HepG2 (cell line): ENCODE results near the gene UBE3A.

ENCODE experiments used
- DNMT3B ChIP-seq: conservative IDR thresholded peaks from 2 replicates; pipeline ENCODE4 v1.6.1; 2016; ENCODE audit warnings: missing biosample characterization, control low read depth
- JUND ChIP-seq: sonication (generic); formaldehyde crosslinking; IDR thresholded peaks from 2 replicates; pipeline ENCODE4 v1.8.0; 2022; ENCODE audit warnings: mild to moderate bottlenecking, missing genetic modification reagents
- NFIC ChIP-seq: IDR thresholded peaks from 2 replicates; pipeline ENCODE4 v1.6.1; 2012; ENCODE audit warnings: mild to moderate bottlenecking, low read length, inconsistent platforms
- PBX3 ChIP-seq: sonication (generic); formaldehyde crosslinking; IDR thresholded peaks from 2 replicates; pipeline ENCODE4 v1.8.1; 2023; ENCODE audit warnings: missing genetic modification reagents, inconsistent platforms, borderline replicate concordance
- TBL1XR1 ChIP-seq: fragments of 150-350 bp; IDR thresholded peaks from 2 replicates; pipeline ENCODE4 v1.6.1; 2014; ENCODE audit warnings: borderline replicate concordance, low read length; ENCODE audit not compliant: partially characterized antibody
- TGIF2 ChIP-seq: IDR thresholded peaks from 2 replicates; pipeline ENCODE4 v1.6.1; 2016; ENCODE audit warnings: control low read depth, missing compliant biosample characterization
- ZNF24 ChIP-seq: fragments of 450-650 bp; IDR thresholded peaks from 2 replicates; pipeline ENCODE4 v1.6.1; 2017; ENCODE audit warnings: antibody characterized with exemption, mild to moderate bottlenecking
- ZNF703 ChIP-seq: sonication (generic); formaldehyde crosslinking; IDR thresholded peaks from 2 replicates; pipeline ENCODE4 v1.5.1; 2020; ENCODE audit warnings: missing genetic modification reagents, mild to moderate bottlenecking, moderate library complexity, borderline replicate concordance

GRCh38 chr15:25451501-25451900 is 12.7 kb upstream of the UBE3A start:
- TF ChIP-seq TBL1XR1 = no peak
- no peak for TF ChIP-seq DNMT3B (CRISPR knock-in tag)
- no peak for TF ChIP-seq PBX3 (CRISPR knock-in tag)
- no peak for TF ChIP-seq JUND (CRISPR knock-in tag)
- no peak for TF ChIP-seq ZNF24
- TF ChIP-seq NFIC = no peak
- no peak for TF ChIP-seq ZNF703 (CRISPR knock-in tag)
- no peak for TF ChIP-seq TGIF2
